HEK293 (cell line): ENCODE measurements around the gene LPAR6.

Experiments used
- CTCF ChIA-PET: fragments of 350-600 bp; formaldehyde crosslinking; extraction: SDS; loops from one replicate; lab custom pipeline; 2021; ENCODE audit warnings: antibody characterized with exemption; lab: Yijun Ruan, JAX
- POLR2A ChIA-PET: fragments of 300-600 bp; formaldehyde crosslinking; extraction: SDS; loops from one replicate; lab custom pipeline; 2020; ENCODE audit warnings: antibody characterized with exemption, inconsistent platforms; lab: Yijun Ruan, JAX
- H3K27ac ChIP-seq: fragments of 200-500 bp; sonication (Bioruptor generic); 2 replicates; pipeline ENCODE4 v1.5.1; 2014; ENCODE audit warnings: low read depth, low read length, control low read depth, inconsistent platforms; ENCODE audit errors: extremely low read depth
- H3K36me3 ChIP-seq, 2 experiments: fragments of 200-500 bp in 1 of 2; sonication (Bioruptor generic) in 1 of 2; 1 replicate in 1 of 2; 2 replicates in 1 of 2; pipeline ENCODE4 v1.5.1; 2014 to 2017; ENCODE audit warnings: inconsistent platforms in 2 of 2, low read length in 2 of 2; ENCODE audit not compliant: control insufficient read depth in 2 of 2, insufficient read depth in 1 of 2
- H3K4me1 ChIP-seq: fragments of 200-500 bp; sonication (Bioruptor generic); 2 replicates; pipeline ENCODE4 v1.5.1; 2014; ENCODE audit warnings: mild to moderate bottlenecking, low read length, inconsistent platforms; ENCODE audit not compliant: control insufficient read depth, insufficient read depth
- H3K4me3 ChIP-seq: 2 replicates; pipeline ENCODE4 v1.5.1; 2011; ENCODE audit warnings: low read depth, mild to moderate bottlenecking, control low read depth, low read length, moderate library complexity
- H3K9me3 ChIP-seq: fragments of 200-500 bp; sonication (Bioruptor generic); 2 replicates; pipeline ENCODE4 v1.5.1; 2014; ENCODE audit warnings: low read depth, low read length, inconsistent platforms; ENCODE audit not compliant: control insufficient read depth, insufficient read depth
- GFI1B ChIP-seq: fragments of 450-650 bp; formaldehyde crosslinking; IDR thresholded peaks from 2 replicates; pipeline ENCODE4 v1.5.1; 2016; ENCODE audit warnings: missing biosample characterization, missing genetic modification characterization
- HOXD13 ChIP-seq: sonication (generic); formaldehyde crosslinking; IDR thresholded peaks from 2 replicates; pipeline ENCODE4 v1.8.0; 2022; ENCODE audit warnings: missing genetic modification reagents, borderline replicate concordance
- MYNN ChIP-seq: fragments of 450-650 bp; formaldehyde crosslinking; IDR thresholded peaks from 2 replicates; pipeline ENCODE4 v1.5.1; 2016; ENCODE audit warnings: missing biosample characterization, missing genetic modification characterization, borderline replicate concordance
- RBAK ChIP-seq: fragments of 450-650 bp; formaldehyde crosslinking; IDR thresholded peaks from 2 replicates; pipeline ENCODE4 v1.5.1; 2016; ENCODE audit warnings: missing biosample characterization, missing genetic modification characterization
- SCRT1 ChIP-seq: fragments of 450-650 bp; formaldehyde crosslinking; IDR thresholded peaks from 2 replicates; pipeline ENCODE4 v1.5.1; 2016; ENCODE audit warnings: missing biosample characterization, missing genetic modification characterization, borderline replicate concordance
- SCRT2 ChIP-seq: fragments of 450-650 bp; formaldehyde crosslinking; IDR thresholded peaks from 2 replicates; pipeline ENCODE4 v1.5.1; 2016; ENCODE audit warnings: missing biosample characterization, missing genetic modification characterization
- ZBTB26 ChIP-seq: fragments of 450-650 bp; formaldehyde crosslinking; optimal IDR thresholded peaks from 2 replicates; pipeline ENCODE3; 2016; ENCODE audit warnings: missing biosample characterization, mild to moderate bottlenecking, missing genetic modification characterization
- ZFHX2 ChIP-seq: fragments of 450-650 bp; formaldehyde crosslinking; conservative IDR thresholded peaks from 2 replicates; pipeline ENCODE4 v1.5.1; 2016; ENCODE audit warnings: missing biosample characterization, missing genetic modification characterization
- ZNF140 ChIP-seq: fragments of 450-650 bp; formaldehyde crosslinking; IDR thresholded peaks from 2 replicates; pipeline ENCODE4 v1.5.1; 2016; ENCODE audit warnings: missing biosample characterization, missing genetic modification characterization
- ZNF157 ChIP-seq: fragments of 450-650 bp; formaldehyde crosslinking; IDR thresholded peaks from 2 replicates; pipeline ENCODE4 v1.5.1; 2016; ENCODE audit warnings: missing biosample characterization, missing genetic modification characterization
- ZNF302 ChIP-seq: fragments of 450-650 bp; formaldehyde crosslinking; IDR thresholded peaks from 2 replicates; pipeline ENCODE4 v1.5.1; 2016; ENCODE audit warnings: missing biosample characterization, missing genetic modification characterization, low read depth
- ZNF391 ChIP-seq: fragments of 450-650 bp; formaldehyde crosslinking; IDR thresholded peaks from 2 replicates; pipeline ENCODE4 v1.5.1; 2016; ENCODE audit warnings: low read depth, missing biosample characterization, missing genetic modification characterization, borderline replicate concordance
- ZNF513 ChIP-seq: fragments of 450-650 bp; IDR thresholded peaks from 2 replicates; pipeline ENCODE4 v1.5.1; 2018; ENCODE audit warnings: missing biosample characterization, missing genetic modification characterization
- ZNF600 ChIP-seq: fragments of 450-650 bp; formaldehyde crosslinking; IDR thresholded peaks from 2 replicates; pipeline ENCODE4 v1.5.1; 2016; ENCODE audit warnings: missing biosample characterization, missing genetic modification characterization
- ZNF610 ChIP-seq: fragments of 450-650 bp; formaldehyde crosslinking; IDR thresholded peaks from 2 replicates; pipeline ENCODE4 v1.5.1; 2016; ENCODE audit warnings: missing biosample characterization, missing genetic modification characterization, borderline replicate concordance
- ZNF768 ChIP-seq: fragments of 450-650 bp; formaldehyde crosslinking; IDR thresholded peaks from 2 replicates; pipeline ENCODE4 v1.5.1; 2018; ENCODE audit warnings: missing biosample characterization, mild to moderate bottlenecking, missing genetic modification characterization
- ZNF785 ChIP-seq: fragments of 450-650 bp; formaldehyde crosslinking; IDR thresholded peaks from 2 replicates; pipeline ENCODE4 v1.5.1; 2016; ENCODE audit warnings: missing biosample characterization, missing genetic modification characterization
- ZNF843 ChIP-seq: fragments of 450-650 bp; formaldehyde crosslinking; IDR thresholded peaks from 2 replicates; pipeline ENCODE4 v1.5.1; 2016; ENCODE audit warnings: missing biosample characterization, missing genetic modification characterization
- TF ChIP-seq, protein P1 (sequence below): fragments of 450-650 bp; formaldehyde crosslinking; conservative IDR thresholded peaks from 2 replicates; pipeline ENCODE4 v1.5.1; 2016; ENCODE audit warnings: low read depth, missing biosample characterization, missing genetic modification characterization
- TF ChIP-seq, protein P2 (sequence below): fragments of 450-650 bp; formaldehyde crosslinking; IDR thresholded peaks from 2 replicates; pipeline ENCODE4 v1.5.1; 2017; ENCODE audit warnings: missing biosample characterization, missing genetic modification characterization
- TF ChIP-seq, protein P3 (sequence below): fragments of 450-650 bp; formaldehyde crosslinking; IDR thresholded peaks from 2 replicates; pipeline ENCODE4 v1.5.1; 2016; ENCODE audit warnings: missing biosample characterization, missing genetic modification characterization, low read depth

The LPAR6 gene

DNA sequence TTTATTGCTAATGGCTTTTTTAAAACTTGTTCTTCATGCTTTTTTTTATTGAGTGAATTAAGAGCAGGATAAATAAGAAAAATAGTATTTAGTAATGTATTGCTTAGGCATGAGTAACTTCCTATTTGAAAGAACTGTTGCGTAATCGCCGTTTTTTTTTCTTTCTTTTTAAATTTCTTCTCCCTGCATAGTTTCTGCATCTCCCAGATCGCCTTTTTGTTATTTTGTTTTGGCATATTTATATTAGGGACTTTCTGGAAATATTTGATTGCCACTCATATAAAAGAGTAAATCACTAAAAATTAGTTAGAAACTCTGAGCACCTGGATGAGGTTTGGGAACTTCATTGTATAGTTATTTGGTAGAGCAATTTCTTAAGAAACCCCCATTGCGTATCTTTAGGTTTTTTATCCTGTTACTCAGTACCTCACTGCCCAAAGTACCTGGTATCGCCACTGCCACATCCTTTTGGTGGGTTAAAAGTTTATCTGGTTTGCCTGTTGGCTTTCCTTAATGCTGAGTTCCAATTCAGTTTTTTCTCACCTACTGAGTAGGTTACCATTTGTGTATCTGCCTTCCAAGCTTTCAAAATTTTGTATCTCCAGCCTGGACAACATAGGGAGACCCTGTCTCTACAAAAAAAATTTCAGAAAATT, 36.2 kb upstream of the LPAR6 start:
- no peaks in the 10 kb centered on the region for H3K9me3 ChIP-seq

GRCh38 chr13:48448285-48448958, 35.5 kb upstream of the LPAR6 start:
- ChIA-PET CTCF (no interaction called here), POLR2A (no interaction called here)
- H3K4me3 ChIP-seq: no peak overlapping the region
- no peaks in the 10 kb centered on the region for H3K4me1 ChIP-seq
- no peaks in the 10 kb centered on the region for H3K9me3 ChIP-seq
- no peaks in the 10 kb centered on the region for H3K36me3 ChIP-seq
- no peak overlapping the region for H3K27ac ChIP-seq
- no peak for TF ChIP-seq HOXD13 (CRISPR knock-in tag)
- no peak for TF ChIP-seq ZNF513 (tag by site-specific recombination)
- TF ChIP-seq ZFHX2 (tag by site-specific recombination): no peak
- TF ChIP-seq ZNF157 (tag by site-specific recombination): no peak
- TF ChIP-seq ZNF785 (tag by site-specific recombination): no peak
- TF ChIP-seq ZNF610 (tag by site-specific recombination): no peak
- TF ChIP-seq MYNN (tag by site-specific recombination): no peak
- no peak for TF ChIP-seq SCRT1 (tag by site-specific recombination)
- no peak for TF ChIP-seq RBAK (tag by site-specific recombination)
- TF ChIP-seq, protein P1, sequence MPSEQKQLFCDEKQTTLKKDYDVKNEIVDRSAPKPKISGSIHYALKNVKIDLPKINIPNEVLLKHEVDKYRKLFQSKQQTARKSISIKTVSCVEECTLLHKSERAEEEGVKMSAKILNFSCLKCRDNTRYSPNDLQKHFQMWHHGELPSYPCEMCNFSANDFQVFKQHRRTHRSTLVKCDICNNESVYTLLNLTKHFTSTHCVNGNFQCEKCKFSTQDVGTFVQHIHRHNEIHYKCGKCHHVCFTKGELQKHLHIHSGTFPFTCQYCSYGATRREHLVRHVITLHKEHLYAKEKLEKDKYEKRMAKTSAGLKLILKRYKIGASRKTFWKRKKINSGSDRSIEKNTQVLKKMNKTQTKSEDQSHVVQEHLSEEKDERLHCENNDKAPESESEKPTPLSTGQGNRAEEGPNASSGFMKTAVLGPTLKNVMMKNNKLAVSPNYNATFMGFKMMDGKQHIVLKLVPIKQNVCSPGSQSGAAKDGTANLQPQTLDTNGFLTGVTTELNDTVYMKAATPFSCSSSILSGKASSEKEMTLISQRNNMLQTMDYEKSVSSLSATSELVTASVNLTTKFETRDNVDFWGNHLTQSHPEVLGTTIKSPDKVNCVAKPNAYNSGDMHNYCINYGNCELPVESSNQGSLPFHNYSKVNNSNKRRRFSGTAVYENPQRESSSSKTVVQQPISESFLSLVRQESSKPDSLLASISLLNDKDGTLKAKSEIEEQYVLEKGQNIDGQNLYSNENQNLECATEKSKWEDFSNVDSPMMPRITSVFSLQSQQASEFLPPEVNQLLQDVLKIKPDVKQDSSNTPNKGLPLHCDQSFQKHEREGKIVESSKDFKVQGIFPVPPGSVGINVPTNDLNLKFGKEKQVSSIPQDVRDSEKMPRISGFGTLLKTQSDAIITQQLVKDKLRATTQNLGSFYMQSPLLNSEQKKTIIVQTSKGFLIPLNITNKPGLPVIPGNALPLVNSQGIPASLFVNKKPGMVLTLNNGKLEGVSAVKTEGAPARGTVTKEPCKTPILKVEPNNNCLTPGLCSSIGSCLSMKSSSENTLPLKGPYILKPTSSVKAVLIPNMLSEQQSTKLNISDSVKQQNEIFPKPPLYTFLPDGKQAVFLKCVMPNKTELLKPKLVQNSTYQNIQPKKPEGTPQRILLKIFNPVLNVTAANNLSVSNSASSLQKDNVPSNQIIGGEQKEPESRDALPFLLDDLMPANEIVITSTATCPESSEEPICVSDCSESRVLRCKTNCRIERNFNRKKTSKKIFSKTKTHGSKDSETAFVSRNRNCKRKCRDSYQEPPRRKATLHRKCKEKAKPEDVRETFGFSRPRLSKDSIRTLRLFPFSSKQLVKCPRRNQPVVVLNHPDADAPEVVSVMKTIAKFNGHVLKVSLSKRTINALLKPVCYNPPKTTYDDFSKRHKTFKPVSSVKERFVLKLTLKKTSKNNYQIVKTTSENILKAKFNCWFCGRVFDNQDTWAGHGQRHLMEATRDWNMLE: no peak

More for the DNA sequence above, 36.2 kb upstream of the LPAR6 start:
- CTCF ChIA-PET: no interaction called here
- TF ChIP-seq ZFHX2 (tag by site-specific recombination) (no peak), ZNF391 (tag by site-specific recombination) (no peak), ZNF302 (no peak), ZBTB26 (tag by site-specific recombination) (no peak), ZNF843 (no peak), ZNF140 (no peak), ZNF768 (tag by site-specific recombination) (no peak), ZNF600 (tag by site-specific recombination) (no peak), GFI1B (no peak), SCRT2 (tag by site-specific recombination) (no peak)
- TF ChIP-seq, protein P2, sequence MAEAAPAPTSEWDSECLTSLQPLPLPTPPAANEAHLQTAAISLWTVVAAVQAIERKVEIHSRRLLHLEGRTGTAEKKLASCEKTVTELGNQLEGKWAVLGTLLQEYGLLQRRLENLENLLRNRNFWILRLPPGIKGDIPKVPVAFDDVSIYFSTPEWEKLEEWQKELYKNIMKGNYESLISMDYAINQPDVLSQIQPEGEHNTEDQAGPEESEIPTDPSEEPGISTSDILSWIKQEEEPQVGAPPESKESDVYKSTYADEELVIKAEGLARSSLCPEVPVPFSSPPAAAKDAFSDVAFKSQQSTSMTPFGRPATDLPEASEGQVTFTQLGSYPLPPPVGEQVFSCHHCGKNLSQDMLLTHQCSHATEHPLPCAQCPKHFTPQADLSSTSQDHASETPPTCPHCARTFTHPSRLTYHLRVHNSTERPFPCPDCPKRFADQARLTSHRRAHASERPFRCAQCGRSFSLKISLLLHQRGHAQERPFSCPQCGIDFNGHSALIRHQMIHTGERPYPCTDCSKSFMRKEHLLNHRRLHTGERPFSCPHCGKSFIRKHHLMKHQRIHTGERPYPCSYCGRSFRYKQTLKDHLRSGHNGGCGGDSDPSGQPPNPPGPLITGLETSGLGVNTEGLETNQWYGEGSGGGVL (tag by site-specific recombination): no peak
- TF ChIP-seq, protein P3, sequence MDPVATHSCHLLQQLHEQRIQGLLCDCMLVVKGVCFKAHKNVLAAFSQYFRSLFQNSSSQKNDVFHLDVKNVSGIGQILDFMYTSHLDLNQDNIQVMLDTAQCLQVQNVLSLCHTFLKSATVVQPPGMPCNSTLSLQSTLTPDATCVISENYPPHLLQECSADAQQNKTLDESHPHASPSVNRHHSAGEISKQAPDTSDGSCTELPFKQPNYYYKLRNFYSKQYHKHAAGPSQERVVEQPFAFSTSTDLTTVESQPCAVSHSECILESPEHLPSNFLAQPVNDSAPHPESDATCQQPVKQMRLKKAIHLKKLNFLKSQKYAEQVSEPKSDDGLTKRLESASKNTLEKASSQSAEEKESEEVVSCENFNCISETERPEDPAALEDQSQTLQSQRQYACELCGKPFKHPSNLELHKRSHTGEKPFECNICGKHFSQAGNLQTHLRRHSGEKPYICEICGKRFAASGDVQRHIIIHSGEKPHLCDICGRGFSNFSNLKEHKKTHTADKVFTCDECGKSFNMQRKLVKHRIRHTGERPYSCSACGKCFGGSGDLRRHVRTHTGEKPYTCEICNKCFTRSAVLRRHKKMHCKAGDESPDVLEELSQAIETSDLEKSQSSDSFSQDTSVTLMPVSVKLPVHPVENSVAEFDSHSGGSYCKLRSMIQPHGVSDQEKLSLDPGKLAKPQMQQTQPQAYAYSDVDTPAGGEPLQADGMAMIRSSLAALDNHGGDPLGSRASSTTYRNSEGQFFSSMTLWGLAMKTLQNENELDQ: no peak
- TF ChIP-seq, all 188 proteins: peak for 0
- Histone ChIP-seq H3K4me1 (peaks cover 2% of the 10 kb centered on the region; the same call in 1 of the 2 replicates), H3K36me3 (no peaks in the 10 kb centered on the region), H3K27ac (no peak overlapping the region), H3K4me3 (no peak overlapping the region)
- POLR2A ChIA-PET: no interaction called here
